ENCODE measurements around the gene CNTF.

Gene CNTF

GRCh38 chr11:58625826-58626460 is 3.5 kb downstream of the CNTF start:
- DNase-seq (ENCODE audit: low read depth): no peak
- no peak overlapping the region for H3K4me3 ChIP-seq (ENCODE audit: low read depth, low read length)
- TF ChIP-seq CTCF (IDR thresholded peaks at IDR 0.05; ENCODE audit: low read depth, low read length) (no peak), MYC (IDR thresholded peaks at IDR 0.05; ENCODE audit: low read depth, low read length) (no peak)

- H3K4me3 ChIP-seq (ENCODE audit: low read depth, low read length): no peak overlapping the region
- TF ChIP-seq CTCF (IDR thresholded peaks at IDR 0.05; ENCODE audit: low read depth, low read length): no peak
- TF ChIP-seq POLR2A (IDR thresholded peaks at IDR 0.05; ENCODE audit: extremely low read depth, insufficient read length): no peak
- no peak for TF ChIP-seq MYC (IDR thresholded peaks at IDR 0.05; ENCODE audit: low read depth, low read length)
- DNase-seq (ENCODE audit: low read depth): no peak
These were observed 4.5 kb downstream of the CNTF start for GRCh38 chr11:58626934-58627483.

GRCh38 chr11:58628446-58628845 is 6.0 kb downstream of the CNTF start:
- DNase-seq (ENCODE audit: low read depth): no peak
- no peak for TF ChIP-seq POLR2A (IDR thresholded peaks at IDR 0.05; ENCODE audit: extremely low read depth, insufficient read length)
- no peak for TF ChIP-seq CTCF (IDR thresholded peaks at IDR 0.05; ENCODE audit: low read depth, low read length)
- TF ChIP-seq MYC (IDR thresholded peaks at IDR 0.05; ENCODE audit: low read depth, low read length): no peak
- TF ChIP-seq MAX (IDR thresholded peaks at IDR 0.05; ENCODE audit: low read depth, low read length): no peak
- H3K4me3 ChIP-seq (ENCODE audit: low read depth, low read length): no peak overlapping the region

GRCh38 chr11:58629857-58630256 is 7.4 kb downstream of the CNTF start:
- TF ChIP-seq MAX (IDR thresholded peaks at IDR 0.05; ENCODE audit: low read depth, low read length): no peak
- peak; percentile 52 for TF ChIP-seq CTCF (IDR thresholded peaks at IDR 0.05; ENCODE audit: low read depth, low read length)
- TF ChIP-seq POLR2A (IDR thresholded peaks at IDR 0.05; ENCODE audit: extremely low read depth, insufficient read length): no peak
- H3K4me3 ChIP-seq (ENCODE audit: low read depth, low read length): no peak overlapping the region
- DNase-seq (ENCODE audit: low read depth): peak; percentile 62

GRCh38 chr11:58631378-58631777 is 8.9 kb downstream of the CNTF start:
- TF ChIP-seq POLR2A (IDR thresholded peaks at IDR 0.05; ENCODE audit: extremely low read depth, insufficient read length) (no peak), CTCF (IDR thresholded peaks at IDR 0.05; ENCODE audit: low read depth, low read length) (no peak), MAX (IDR thresholded peaks at IDR 0.05; ENCODE audit: low read depth, low read length) (no peak), MYC (IDR thresholded peaks at IDR 0.05; ENCODE audit: low read depth, low read length) (no peak)
- DNase-seq (ENCODE audit: low read depth): no peak
- no peak overlapping the region for H3K4me3 ChIP-seq (ENCODE audit: low read depth, low read length)

- TF ChIP-seq MYC (IDR thresholded peaks at IDR 0.05; ENCODE audit: low read depth, low read length) (no peak), POLR2A (IDR thresholded peaks at IDR 0.05; ENCODE audit: extremely low read depth, insufficient read length) (no peak), CTCF (IDR thresholded peaks at IDR 0.05; ENCODE audit: low read depth, low read length) (no peak), MAX (IDR thresholded peaks at IDR 0.05; ENCODE audit: low read depth, low read length) (no peak)
- no peak for DNase-seq (ENCODE audit: low read depth)
- H3K4me3 ChIP-seq (ENCODE audit: low read depth, low read length): no peak overlapping the region
These were observed 10.0 kb downstream of the CNTF start for GRCh38 chr11:58632510-58632909.

Data from NB4 (cell line).